H1 (cell line): ENCODE data around the gene UPB1. TPM values are rescaled to one million over a fixed set of nuclear protein-coding genes. Genes with fewer than 3 reads are reported as not detected.

Experiments used
- CTCF ChIA-PET: fragments of 300-600 bp; sonication (Branson Sonifier 250); formaldehyde crosslinking; loops from one replicate; lab custom pipeline; 2021; ENCODE audit not compliant: partially characterized antibody; lab: Charles Lee
- POLR2A ChIA-PET: fragments of 300-600 bp; sonication (Branson Sonifier 250); formaldehyde crosslinking; loops from one replicate; lab custom pipeline; 2021; ENCODE audit warnings: inconsistent platforms; ENCODE audit not compliant: partially characterized antibody; lab: Charles Lee
- DNase-seq, 2 experiments: peaks; one replicate each; pipeline versions ENCODE4 v3.0.0 to v3.0.0-alpha.2; 2010 to 2022; ENCODE audit warnings: low spot score in 2 of 2, low read depth in 1 of 2, mixed read lengths in 1 of 2
- FAIRE-seq: peaks from 2 replicates; lab custom pipeline; 2011; peaks lifted over from hg19 to GRCh38; lab: Jason Lieb, UNC
- H2AFZ ChIP-seq: 2 replicates; pipeline ENCODE4 v1.8.1; 2012; ENCODE audit warnings: low read length, inconsistent platforms
- H2AK5ac ChIP-seq: 2 replicates; pipeline ENCODE4 v1.6.1; 2013; ENCODE audit warnings: low read depth, low read length
- H2BK120ac ChIP-seq: replicated peaks from 2 replicates; pipeline ENCODE3; 2013; ENCODE audit warnings: low read depth, low read length, inconsistent platforms
- H2BK12ac ChIP-seq: 2 replicates; pipeline ENCODE4 v1.6.1; 2013; ENCODE audit warnings: low read depth, low read length
- H2BK15ac ChIP-seq: 2 replicates; pipeline ENCODE4 v1.6.1; 2013; ENCODE audit warnings: low read length
- H2BK20ac ChIP-seq: 2 replicates; pipeline ENCODE4 v1.6.1; 2013; ENCODE audit warnings: low read length
- H2BK5ac ChIP-seq: 2 replicates; pipeline ENCODE4 v1.6.1; 2013; ENCODE audit warnings: low read depth, low read length
- H3K14ac ChIP-seq: 2 replicates; pipeline ENCODE4 v1.6.1; 2013; ENCODE audit warnings: inconsistent platforms; ENCODE audit not compliant: insufficient read length
- H3K18ac ChIP-seq: 2 replicates; pipeline ENCODE4 v1.6.1; 2013; ENCODE audit warnings: low read length; ENCODE audit errors: extremely low read depth
- H3K23ac ChIP-seq: 2 replicates; pipeline ENCODE4 v1.6.1; 2013; ENCODE audit warnings: inconsistent platforms; ENCODE audit not compliant: insufficient read length
- H3K23me2 ChIP-seq: 2 replicates; pipeline ENCODE4 v1.6.1; 2013; ENCODE audit warnings: low read depth, low read length
- H3K27ac ChIP-seq: 2 replicates; pipeline ENCODE4 v1.6.1; 2011; ENCODE audit warnings: low read depth, low read length, inconsistent platforms
- H3K27me3 ChIP-seq, 4 experiments: replicated peaks in 1 of 4; 1 replicate in 1 of 4; 2 replicates in 3 of 4; pipeline versions ENCODE4 v1.6.1 to v1.8.1; 2011 to 2013; ENCODE audit warnings: low read length in 3 of 4, mild to moderate bottlenecking in 3 of 4, inconsistent platforms in 2 of 4, mixed read lengths in 2 of 4, moderate library complexity in 1 of 4; ENCODE audit not compliant: control insufficient read depth in 3 of 4, insufficient read depth in 3 of 4; ENCODE audit errors: extremely low read depth in 1 of 4
- H3K36me3 ChIP-seq, 4 experiments: 2 replicates each; pipeline versions ENCODE4 v1.6.1 to v1.8.1; 2011 to 2013; ENCODE audit warnings: mild to moderate bottlenecking in 4 of 4, low read length in 3 of 4, moderate library complexity in 2 of 4, control low read depth in 1 of 4, inconsistent platforms in 1 of 4; ENCODE audit not compliant: insufficient read depth in 4 of 4, control insufficient read depth in 2 of 4
- H3K4ac ChIP-seq: replicated peaks from 2 replicates; pipeline ENCODE3; 2013; ENCODE audit warnings: low read length, low read depth, mixed read lengths, inconsistent platforms; ENCODE audit not compliant: insufficient read length
- H3K4me1 ChIP-seq, 4 experiments: replicated peaks in 1 of 4; 1 replicate in 1 of 4; 2 replicates in 3 of 4; pipeline versions ENCODE4 v1.6.1 to v1.8.1; 2011 to 2013; ENCODE audit warnings: low read length in 3 of 4, inconsistent platforms in 2 of 4, mixed read lengths in 1 of 4; ENCODE audit not compliant: insufficient read depth in 4 of 4, control insufficient read depth in 3 of 4
- H3K4me2 ChIP-seq, 2 experiments: 2 replicates each; pipeline versions ENCODE4 v1.6.1 to v1.8.1; 2011 to 2013; ENCODE audit warnings: low read depth in 2 of 2, low read length in 2 of 2, control low read depth in 1 of 2, inconsistent platforms in 1 of 2, mild to moderate bottlenecking in 1 of 2; ENCODE audit not compliant: insufficient read depth in 1 of 2
- H3K4me3 ChIP-seq, 4 experiments: fragments of 200-600, 300-600 bp in 1 of 4; sonication (generic), shearing (Covaris generic), sonication (Bioruptor Twin) in 1 of 4; 2 replicates each; pipeline versions ENCODE4 v1.5.1 to v1.8.1; 2011 to 2016; ENCODE audit warnings: low read length in 4 of 4, low read depth in 3 of 4, control low read depth in 2 of 4, inconsistent platforms in 2 of 4, mild to moderate bottlenecking in 2 of 4, mixed read lengths in 1 of 4, moderate library complexity in 1 of 4; ENCODE audit not compliant: insufficient read depth in 2 of 4; ENCODE audit errors: extremely low read depth in 1 of 4
- H3K56ac ChIP-seq: replicated peaks from 2 replicates; pipeline ENCODE3; 2013; ENCODE audit warnings: low read depth, mild to moderate bottlenecking, mixed read lengths, low read length, inconsistent platforms; ENCODE audit not compliant: insufficient read length
- H3K79me1 ChIP-seq: 2 replicates; pipeline ENCODE4 v1.6.1; 2013; ENCODE audit warnings: low read depth, low read length, control low read depth
- H3K79me2 ChIP-seq, 2 experiments: 2 replicates each; pipeline versions ENCODE4 v1.6.1 to v1.8.1; 2012 to 2013; ENCODE audit warnings: low read length in 2 of 2, mild to moderate bottlenecking in 2 of 2, inconsistent platforms in 1 of 2; ENCODE audit not compliant: insufficient read depth in 2 of 2, control insufficient read depth in 1 of 2
- H3K9ac ChIP-seq, 4 experiments: replicated peaks in 1 of 4; 1 replicate in 1 of 4; 2 replicates in 3 of 4; pipeline versions ENCODE4 v1.6.1 to v1.8.1; 2011 to 2013; ENCODE audit warnings: low read depth in 3 of 4, low read length in 3 of 4, control low read depth in 2 of 4, mild to moderate bottlenecking in 2 of 4, moderate library complexity in 2 of 4, inconsistent platforms in 1 of 4; ENCODE audit errors: extremely low read depth in 1 of 4
- H3K9me3 ChIP-seq, 2 experiments: 2 replicates each; pipeline versions ENCODE4 v1.6.1 to v1.8.1; 2012 to 2013; ENCODE audit warnings: mild to moderate bottlenecking in 2 of 2, moderate library complexity in 2 of 2, control low read depth in 1 of 2, inconsistent platforms in 1 of 2, low read depth in 1 of 2, low read length in 1 of 2, mixed read lengths in 1 of 2; ENCODE audit not compliant: insufficient read depth in 2 of 2
- H4K20me1 ChIP-seq, 2 experiments: replicated peaks in 1 of 2; 2 replicates each; pipeline versions ENCODE3 to v1.8.1; 2011 to 2013; ENCODE audit warnings: inconsistent platforms in 2 of 2, low read length in 2 of 2, mild to moderate bottlenecking in 1 of 2; ENCODE audit not compliant: insufficient read depth in 2 of 2, control insufficient read depth in 1 of 2
- H4K5ac ChIP-seq: 2 replicates; pipeline ENCODE4 v1.6.1; 2013; ENCODE audit warnings: low read length, low read depth, mixed read lengths, inconsistent platforms; ENCODE audit not compliant: insufficient read length
- H4K8ac ChIP-seq: 2 replicates; pipeline ENCODE4 v1.8.0; 2013; ENCODE audit warnings: mild to moderate bottlenecking, moderate library complexity, low read length, inconsistent platforms; ENCODE audit not compliant: insufficient read depth; ENCODE audit errors: extremely low read depth
- H4K91ac ChIP-seq: replicated peaks from 2 replicates; pipeline ENCODE3; 2013; ENCODE audit warnings: low read length, mixed read lengths, inconsistent platforms; ENCODE audit not compliant: insufficient read length
- ASH2L ChIP-seq: fragments of 200-600, 300-600 bp; sonication (generic); IDR thresholded peaks from one replicate; pipeline ENCODE4 v1.7.1; 2017; ENCODE audit warnings: low read length
- BACH1 ChIP-seq: IDR thresholded peaks from 2 replicates; pipeline ENCODE4 v1.6.1; 2012; ENCODE audit warnings: low read length, improper control_type of control experiment
- EZH2 ChIP-seq: fragments of 200-600 bp; sonication (generic); IDR thresholded peaks from 2 replicates; pipeline ENCODE4 v1.7.1; 2012; ENCODE audit warnings: low read depth, mild to moderate bottlenecking, moderate library complexity, low read length, inconsistent platforms; ENCODE audit not compliant: severe bottlenecking
- GTF2F1 ChIP-seq: IDR thresholded peaks from 2 replicates; pipeline ENCODE4 v1.6.1; 2012; ENCODE audit warnings: low read depth, low read length, improper control_type of control experiment, borderline replicate concordance
- HDAC2 ChIP-seq, 2 experiments: fragments of 300-600 bp in 1 of 2; sonication (generic) in 1 of 2; IDR thresholded peaks; 2 replicates each; pipeline ENCODE4 v1.6.1; 2011 to 2012; ENCODE audit warnings: low read depth in 2 of 2, low read length in 2 of 2, mild to moderate bottlenecking in 2 of 2, moderate library complexity in 2 of 2, borderline replicate concordance in 1 of 2, inconsistent platforms in 1 of 2
- PHF8 ChIP-seq: fragments of 200-600 bp; sonication (generic); conservative IDR thresholded peaks from 2 replicates; pipeline ENCODE4 v1.7.1; 2012; ENCODE audit warnings: low read depth, mild to moderate bottlenecking, inconsistent platforms, low read length, moderate library complexity
- POLR2AphosphoS5 ChIP-seq: IDR thresholded peaks from 2 replicates; pipeline ENCODE4 v1.6.1; 2011; ENCODE audit warnings: low read depth, low read length
- POU5F1 ChIP-seq: IDR thresholded peaks from 2 replicates; pipeline ENCODE4 v1.6.1; 2011; ENCODE audit warnings: low read depth, mild to moderate bottlenecking, low read length, moderate library complexity
- SUZ12 ChIP-seq: fragments of 200-600 bp; sonication (generic); IDR thresholded peaks from 2 replicates; pipeline ENCODE4 v1.6.1; 2012; ENCODE audit warnings: mild to moderate bottlenecking, inconsistent platforms, low read length, moderate library complexity, mixed read lengths
- TAF7 ChIP-seq: optimal IDR thresholded peaks from 2 replicates; pipeline ENCODE3; 2011; ENCODE audit warnings: low read depth, mild to moderate bottlenecking, inconsistent platforms, low read length, moderate library complexity, borderline replicate concordance
- TEAD4 ChIP-seq: IDR thresholded peaks from 2 replicates; pipeline ENCODE4 v1.6.1; 2012; ENCODE audit warnings: low read depth, low read length, inconsistent platforms, mixed read lengths
- WGBS, 2 experiments: shearing (Covaris generic) in 1 of 2; methylation state at CpG; one replicate each; pipeline versions ENCODE4 v1.1.6 to v1.1.7; 2013 to 2015; ENCODE audit warnings: low lambda C conversion rate in 2 of 2, mixed read lengths in 2 of 2, inconsistent platforms in 1 of 2, low coverage in 1 of 2, missing lambda C conversion rate in 1 of 2; ENCODE audit not compliant: insufficient replicate concordance in 2 of 2, insufficient coverage in 1 of 2, insufficient read length in 1 of 2; ENCODE audit errors: extremely low coverage in 1 of 2, missing lambda C conversion rate in 1 of 2; 5-methylcytosine and 5-hydroxymethylcytosine counted together
- polyA plus RNA-seq, 7 experiments: library from polyadenylated mRNA; depleted of rRNA in 3 of 7; stranded (reverse) in 5 of 7; unstranded in 2 of 7; fragments of >200 nt in 5 of 7; fragments of 200-250 nt in 2 of 7; gene quantifications; 1 replicate in 5 of 7; 2 replicates in 1 of 7; 4 replicates in 1 of 7; pipeline versions ENCODE4 v1.2.1 to v1.2.3, GENCODE V29; 2011 to 2013; ENCODE audit warnings: missing spikeins in 2 of 7, mixed read lengths in 2 of 7
- total RNA-seq: library from RNA; stranded (reverse); fragmentation: NEBNext Ultra II Directional; extraction: Animal tissue kit (Norgen Biotek cat#: 25700); gene quantifications from 2 replicates; pipeline ENCODE4 v1.2.1, GENCODE V29; 2021
- TF ChIP-seq, protein P1 (sequence below): IDR thresholded peaks from 2 replicates; pipeline ENCODE4 v1.6.1; 2012; ENCODE audit warnings: inconsistent platforms

The UPB1 gene
- total and polyA plus RNA-seq, 2 of the 8 experiments (the other 6 are each of a cell fraction or from before 2014, with no cell fraction given) = 0.09 TPM; not detected in 1

DNA sequence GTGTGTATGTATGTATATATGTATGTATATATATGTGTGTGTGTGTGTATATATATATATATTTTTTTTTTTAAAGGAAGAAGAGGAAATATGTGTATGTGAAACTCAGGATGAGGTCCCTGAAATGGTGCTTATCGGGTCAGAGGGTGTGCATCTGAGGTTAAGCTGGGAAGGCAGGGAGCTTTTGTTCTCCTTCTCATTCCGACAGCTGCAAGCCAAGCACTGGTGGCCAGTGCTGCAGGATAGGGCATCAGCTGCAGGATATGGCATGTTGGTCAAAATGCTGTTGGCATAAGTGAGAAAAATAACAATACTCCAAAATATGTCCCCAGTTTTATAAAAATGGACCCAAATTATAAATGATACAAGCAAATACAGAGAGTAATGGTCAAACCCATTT, 68.1 kb downstream of the UPB1 start:
- Histone ChIP-seq H3K79me2 (peaks cover 59 to 89% of the 10 kb centered on the region in 2 experiments), H3K18ac (no peak overlapping the region), H3K23me2 (no peaks in the 10 kb centered on the region), H4K20me1 (peaks cover 22 to 44% of the 10 kb centered on the region in 2 experiments), H4K8ac (no peak overlapping the region), H3K36me3 (peaks cover 17 to 65% (median 46%) of the 10 kb centered on the region in 4 experiments), H3K4me2 (no peak overlapping the region), H4K91ac (no peak overlapping the region), H3K14ac (no peak overlapping the region), H3K79me1 (peaks cover 25% of the 10 kb centered on the region), H3K4me3 (no peak overlapping the region), H3K9me3 (no peaks in the 10 kb centered on the region), H3K27ac (no peak overlapping the region), H2AK5ac (no peak overlapping the region), H3K9ac (no peak overlapping the region), H3K56ac (no peak overlapping the region), H2BK20ac (no peak overlapping the region), H2BK12ac (no peak overlapping the region), H2AFZ (no peak overlapping the region), H2BK120ac (no peak overlapping the region), H3K27me3 (no peaks in the 10 kb centered on the region), H4K5ac (no peak overlapping the region), H3K23ac (no peak overlapping the region), H3K4ac (no peak overlapping the region), H2BK5ac (no peak overlapping the region), H3K4me1 (no peaks in the 10 kb centered on the region), H2BK15ac (no peak overlapping the region)
- TF ChIP-seq SUZ12 = no peak
- no peak for TF ChIP-seq GTF2F1
- no peak for TF ChIP-seq POLR2AphosphoS5
- no peak for TF ChIP-seq ASH2L
- TF ChIP-seq HDAC2 (IDR thresholded peaks at IDR 0.05; ENCODE audit: borderline replicate concordance in 1 of 2, low read depth in 2 of 2, low read length in 2 of 2) = no peak
- no peak for TF ChIP-seq POU5F1
- no peak for TF ChIP-seq EZH2
- TF ChIP-seq PHF8 = no peak
- TF ChIP-seq, protein P1, sequence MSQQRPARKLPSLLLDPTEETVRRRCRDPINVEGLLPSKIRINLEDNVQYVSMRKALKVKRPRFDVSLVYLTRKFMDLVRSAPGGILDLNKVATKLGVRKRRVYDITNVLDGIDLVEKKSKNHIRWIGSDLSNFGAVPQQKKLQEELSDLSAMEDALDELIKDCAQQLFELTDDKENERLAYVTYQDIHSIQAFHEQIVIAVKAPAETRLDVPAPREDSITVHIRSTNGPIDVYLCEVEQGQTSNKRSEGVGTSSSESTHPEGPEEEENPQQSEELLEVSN = no peak
- TF ChIP-seq BACH1 = no peak
- TF ChIP-seq TAF7 = no peak
- TF ChIP-seq TEAD4 = no peak
- FAIRE-seq = no peak
- 92% methylated on average over 2 of the region's 2 CpGs; no CpG with 5 or more reads in 1 of the 2 experiments for WGBS, 2 experiments
- ChIA-PET POLR2A (interaction anchor here (0.7 to 9.0 kb wide), 5 partner anchors 8 to 29 kb away, joined by 3 to 91 read pairs (median 21); partner anchors contain the start of genes GUCD1, LRRC75B and SNRPD3), CTCF (interaction anchor here (0.9 kb wide), 1 partner anchor 13 kb away, joined by 3 read pairs; no protein-coding TSS in a partner anchor)
- no peak for DNase-seq
